ENCODE results near the gene RBM12.
"Not testable (repeated sequence)": the region's sequence is repeated elsewhere in the genome, so short reads cannot be mapped to it uniquely, and the experiment has no call there.

Gene RBM12

DNA sequence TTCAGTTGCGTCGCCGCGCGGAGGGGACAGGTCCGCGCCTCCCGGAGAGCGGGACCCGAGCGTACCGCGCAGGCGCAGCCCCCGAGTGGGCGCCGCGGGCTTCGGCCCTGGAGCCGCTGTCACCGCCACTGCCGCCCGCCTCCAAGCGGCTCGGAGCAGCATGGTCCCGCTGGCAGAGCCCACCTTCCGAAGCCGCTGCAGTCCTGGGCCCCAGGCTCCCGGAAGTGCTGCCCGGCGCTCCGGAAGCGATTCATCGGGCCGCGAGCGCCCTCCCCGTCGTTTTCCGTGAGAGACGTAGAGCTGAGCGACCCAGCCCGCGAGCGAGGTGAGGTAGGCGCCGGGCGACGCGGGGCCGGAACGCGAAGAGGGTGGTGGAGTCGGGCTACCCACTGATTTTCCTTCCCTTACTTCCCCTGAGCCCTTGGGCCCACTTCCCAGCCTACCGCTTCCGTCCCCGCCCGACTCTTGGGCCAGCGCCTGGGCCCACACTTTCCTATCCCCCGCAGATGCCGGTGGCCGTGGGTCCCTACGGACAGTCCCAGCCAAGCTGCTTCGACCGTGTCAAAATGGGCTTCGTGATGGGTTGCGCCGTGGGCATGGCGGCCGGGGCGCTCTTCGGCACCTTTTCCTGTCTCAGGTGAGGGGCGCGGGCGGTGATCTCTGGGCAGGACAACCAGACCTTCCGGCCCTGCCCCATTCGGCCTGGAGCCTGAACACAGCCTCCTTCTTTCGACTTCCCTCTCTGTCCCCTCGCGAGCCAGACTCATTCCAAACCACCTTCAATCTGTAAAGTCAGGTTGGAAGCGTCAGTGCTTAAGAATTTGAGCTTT, 34.6 kb upstream of the RBM12 start, which contains the start of the genes NFS1 and ROMO1:
Gene NFS1 (minus strand): TSS at position 226 of the 830 bp plus-strand sequence. CDS start 64 bp downstream, at position 162.
Gene ROMO1 (plus strand): TSS at position 279 of the 830 bp plus-strand sequence. CDS start 228 bp downstream, at position 507.
- DNase-seq (ENCODE audit: low read depth, low spot score): peak; percentile 78

DNA sequence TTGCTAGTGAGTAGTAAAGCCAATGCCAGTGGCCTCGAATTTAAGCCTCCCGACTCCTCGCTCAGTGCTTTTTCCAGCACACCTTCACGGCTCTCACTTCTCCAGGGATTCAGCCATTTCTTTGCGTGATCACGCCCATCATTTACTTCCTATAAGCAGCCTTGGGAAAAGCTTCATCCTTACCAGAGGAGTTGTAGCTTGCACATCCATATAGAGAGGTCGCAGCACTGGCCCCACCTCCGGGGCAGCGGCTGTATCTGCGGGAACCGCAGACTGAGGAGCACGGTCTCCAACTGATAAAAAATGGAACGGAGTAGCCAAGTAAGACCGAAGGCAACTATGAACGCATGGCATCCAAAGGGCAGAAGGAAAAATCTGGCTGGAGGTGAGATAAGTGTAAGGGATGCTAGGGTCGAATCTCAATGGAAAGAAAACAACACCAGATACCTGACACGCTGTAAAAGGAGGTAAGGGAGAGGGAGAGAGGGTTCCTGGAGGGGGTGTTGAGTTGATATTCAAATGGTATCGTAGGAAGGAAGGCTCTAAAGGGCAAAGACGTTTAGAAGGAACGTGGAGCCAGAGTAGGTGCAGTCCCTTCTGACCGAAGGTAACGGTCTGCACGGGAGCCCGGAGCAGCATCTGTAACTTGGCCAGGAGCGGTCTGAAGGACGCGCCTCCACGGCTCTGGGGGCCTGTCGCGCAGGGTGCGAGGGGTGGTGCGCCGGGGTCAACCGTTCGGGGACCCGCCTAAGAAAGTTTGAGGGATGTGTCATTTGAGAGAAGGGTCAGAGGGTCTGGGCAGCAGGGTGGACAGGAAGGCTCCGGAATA, 33.8 kb upstream of the RBM12 start:
- no peak for DNase-seq (ENCODE audit: low read depth, low spot score)

DNA sequence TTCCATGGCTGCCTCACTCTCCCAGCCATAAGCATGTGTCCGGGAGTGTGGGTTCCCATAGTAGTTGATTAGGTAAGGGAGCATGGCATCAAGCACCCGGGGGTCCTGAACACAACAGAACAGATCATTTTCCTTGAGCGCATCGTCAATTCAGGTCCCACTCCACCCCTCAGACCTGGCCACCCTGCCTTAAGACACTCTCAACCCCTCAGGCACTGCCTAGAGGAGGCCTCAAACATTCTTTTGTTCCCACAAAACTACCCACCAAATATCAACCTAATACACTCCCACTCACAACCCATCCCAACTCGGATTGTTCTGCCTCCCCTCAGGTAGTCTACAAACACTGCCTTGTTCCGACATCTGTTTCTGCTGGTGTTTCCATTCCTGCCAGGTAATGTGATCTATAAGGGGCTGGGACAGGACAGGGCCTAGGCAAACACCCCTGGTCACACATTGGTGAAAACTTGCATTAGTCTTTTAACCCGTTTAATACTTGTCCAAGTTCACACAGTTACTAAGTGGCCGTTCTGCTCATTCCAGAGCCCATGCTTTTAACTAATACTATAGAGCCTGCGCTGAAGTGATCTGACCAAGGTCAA, 33.1 kb upstream of the RBM12 start:
- no peak for DNase-seq (ENCODE audit: low read depth, low spot score)

DNA sequence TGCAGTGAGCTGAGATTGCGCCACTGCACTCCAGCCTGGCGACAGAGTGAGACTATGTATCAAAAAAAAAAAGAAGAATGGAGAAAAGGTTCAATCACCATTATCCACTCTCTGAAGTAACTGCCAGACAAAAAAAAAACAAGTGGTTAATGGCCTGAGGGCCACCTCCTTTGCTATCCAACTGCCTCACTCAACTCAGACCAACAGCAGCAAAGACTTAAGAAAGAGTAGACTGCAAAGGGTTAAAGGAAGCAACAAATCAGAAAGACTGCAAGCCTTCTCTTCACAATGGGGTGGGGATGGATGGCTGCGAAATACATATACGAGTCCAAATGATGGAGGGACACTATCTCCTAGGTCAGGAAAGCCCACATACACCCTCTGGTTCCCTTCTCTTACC, 31.3 kb upstream of the RBM12 start:
- DNase-seq (ENCODE audit: low read depth, low spot score): no peak

DNA sequence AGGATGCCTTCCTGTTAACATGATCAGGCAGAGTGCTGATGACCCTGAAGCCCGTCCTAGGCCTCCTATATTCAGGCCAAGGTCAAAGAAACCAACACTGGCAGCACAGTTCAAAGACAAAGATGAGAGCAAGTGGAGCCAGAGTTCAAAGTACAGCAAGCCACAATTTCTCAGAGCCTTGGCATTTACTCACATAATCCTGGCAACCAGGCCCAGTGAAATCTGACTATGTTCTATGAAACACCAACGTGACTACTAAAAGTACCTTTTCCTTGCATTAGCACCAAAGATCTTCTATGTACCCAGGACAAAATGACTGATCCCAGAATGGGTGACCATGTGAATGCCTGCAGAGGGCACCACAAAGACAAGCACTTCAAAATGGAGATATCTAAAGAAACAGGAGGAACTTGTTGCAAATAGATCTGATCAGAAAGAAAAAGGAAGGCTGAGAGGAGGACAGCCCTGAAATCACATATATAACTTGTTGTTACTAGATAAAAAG, 30.6 kb upstream of the RBM12 start:
- DNase-seq (ENCODE audit: low read depth, low spot score): no peak

DNA sequence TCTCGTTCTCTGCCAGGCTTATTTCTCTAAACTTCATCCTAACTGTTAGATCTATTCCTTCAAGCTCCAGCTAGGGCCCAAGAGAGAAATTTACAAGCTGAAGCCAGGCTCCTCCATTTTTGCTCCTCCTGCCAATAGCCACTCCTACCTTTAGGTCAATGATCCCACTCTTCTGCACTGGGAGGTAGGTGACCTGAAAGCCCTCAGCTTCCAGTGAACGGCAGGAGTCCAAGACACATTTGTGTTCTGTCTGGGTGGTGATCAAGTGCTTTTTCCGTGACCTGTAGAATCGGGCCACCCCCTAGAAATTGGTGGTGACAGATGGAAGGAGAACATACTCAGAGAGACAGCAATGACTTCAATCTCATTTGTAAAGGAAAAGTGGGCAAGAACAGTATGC, 25.6 kb upstream of the RBM12 start:
- DNase-seq (ENCODE audit: low read depth, low spot score): no peak

DNA sequence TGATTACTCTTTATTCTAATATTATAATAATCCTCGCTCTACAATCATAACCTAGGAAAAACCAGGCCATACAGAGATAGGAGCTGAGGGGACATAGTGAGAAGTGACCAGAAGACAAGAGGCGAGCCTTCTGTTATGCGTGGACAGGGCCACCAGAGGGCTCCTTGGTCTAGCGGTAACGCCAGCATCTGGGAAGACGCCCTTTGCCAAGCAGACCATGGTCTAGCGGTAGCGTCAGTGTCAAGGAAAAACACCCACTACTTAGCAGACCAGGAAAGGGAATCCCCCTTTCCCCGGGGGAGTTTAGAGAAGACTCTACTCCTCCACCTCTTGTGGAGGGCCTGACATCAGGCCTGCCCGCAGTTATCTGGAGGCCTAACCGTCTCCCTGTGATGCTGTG, 22.2 kb upstream of the RBM12 start:
- not testable (repeated sequence) for DNase-seq (ENCODE audit: low read depth, low spot score)

DNA sequence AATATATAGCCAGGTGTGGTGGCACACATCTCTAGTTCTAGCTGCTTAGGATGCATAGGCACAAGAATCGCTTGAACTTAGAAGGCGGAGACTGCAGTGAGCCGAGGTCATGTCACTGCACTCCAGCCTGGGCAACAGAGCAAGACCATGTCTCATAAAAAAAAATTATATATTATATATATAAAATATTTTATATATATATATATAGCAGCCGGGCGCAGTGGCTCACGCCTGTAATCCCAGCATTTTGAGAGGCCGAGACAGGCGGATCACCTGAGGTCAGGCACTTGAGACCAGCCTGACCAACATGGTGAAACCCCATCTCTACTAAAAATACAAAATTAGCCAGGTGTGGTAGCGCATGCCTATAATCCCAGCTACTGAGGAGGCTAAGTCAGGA, 20.7 kb upstream of the RBM12 start:
- not testable (repeated sequence) for DNase-seq (ENCODE audit: low read depth, low spot score)

DNA sequence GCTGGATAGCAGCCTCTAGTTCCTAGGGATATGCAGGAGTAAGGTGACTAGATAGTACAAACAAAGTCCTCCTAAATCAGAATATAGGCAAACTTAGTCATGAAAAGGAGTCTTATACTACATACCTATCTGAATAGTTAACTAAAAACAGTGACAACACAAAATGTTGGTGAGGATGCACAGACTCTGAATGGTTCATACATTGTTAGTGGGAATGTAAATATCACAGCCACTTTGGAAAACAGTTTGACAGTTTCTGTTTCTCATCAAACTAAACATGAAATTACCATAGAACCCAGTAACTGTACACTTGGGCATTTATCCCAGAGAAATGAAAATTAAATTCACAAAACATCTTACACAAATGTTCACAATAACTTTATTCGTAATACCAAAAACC, 17.3 kb upstream of the RBM12 start:
- no peak for DNase-seq (ENCODE audit: low read depth, low spot score)

DNA sequence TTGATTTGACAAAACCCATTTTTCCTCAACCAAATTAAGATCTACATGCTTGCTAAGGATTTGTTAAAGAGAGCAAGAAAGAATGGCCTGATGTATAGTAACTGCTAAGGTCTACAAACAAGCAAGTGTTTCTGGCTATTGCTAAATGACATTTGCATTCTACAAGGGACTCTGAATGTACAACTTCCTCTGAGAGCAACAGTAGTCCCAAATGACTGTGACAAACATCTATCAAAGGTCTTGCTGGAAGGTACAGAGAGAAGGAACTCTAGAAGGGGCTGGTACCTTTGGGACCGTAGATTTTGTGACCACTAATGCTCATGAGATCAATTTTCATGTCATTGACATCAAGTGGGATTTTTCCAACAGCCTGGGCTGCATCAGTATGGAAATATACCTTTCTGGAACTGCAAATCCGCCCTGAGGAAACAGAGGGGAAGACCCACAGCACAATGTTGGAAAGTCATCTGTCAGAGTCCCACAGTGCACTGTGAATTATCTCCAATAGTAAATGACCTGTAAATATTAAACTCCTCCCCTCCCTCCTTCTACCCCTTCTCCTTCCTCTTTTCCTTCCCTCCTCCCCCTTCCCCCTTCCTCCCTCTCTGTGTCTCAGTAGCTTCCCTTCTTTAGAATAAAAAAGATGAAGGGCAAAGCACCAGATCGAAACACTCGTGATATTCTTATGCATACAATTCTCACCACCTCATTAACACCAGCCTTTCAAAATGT, 15.9 kb upstream of the RBM12 start:
- no peak for DNase-seq (ENCODE audit: low read depth, low spot score)

DNA sequence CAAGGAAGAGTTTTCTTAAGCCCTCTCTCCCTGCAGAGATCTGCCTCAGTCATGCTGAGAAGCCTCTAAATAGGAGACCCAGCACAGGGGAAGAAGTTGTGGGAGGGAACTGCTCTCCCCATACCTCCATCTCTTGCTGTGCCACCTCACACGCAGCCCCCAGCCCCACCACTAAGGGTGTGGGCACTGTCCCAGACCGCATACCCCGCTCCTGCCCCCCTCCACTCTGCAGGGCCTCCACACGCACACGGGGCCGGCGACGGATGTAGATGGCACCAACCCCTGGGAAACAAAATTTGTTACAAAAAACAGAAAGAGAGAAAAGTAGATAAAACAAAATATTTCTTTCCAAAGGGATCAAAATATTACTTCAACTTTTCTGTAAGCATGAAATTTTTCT, 10.2 kb upstream of the RBM12 start:
- DNase-seq (ENCODE audit: low read depth, low spot score): no peak

DNA sequence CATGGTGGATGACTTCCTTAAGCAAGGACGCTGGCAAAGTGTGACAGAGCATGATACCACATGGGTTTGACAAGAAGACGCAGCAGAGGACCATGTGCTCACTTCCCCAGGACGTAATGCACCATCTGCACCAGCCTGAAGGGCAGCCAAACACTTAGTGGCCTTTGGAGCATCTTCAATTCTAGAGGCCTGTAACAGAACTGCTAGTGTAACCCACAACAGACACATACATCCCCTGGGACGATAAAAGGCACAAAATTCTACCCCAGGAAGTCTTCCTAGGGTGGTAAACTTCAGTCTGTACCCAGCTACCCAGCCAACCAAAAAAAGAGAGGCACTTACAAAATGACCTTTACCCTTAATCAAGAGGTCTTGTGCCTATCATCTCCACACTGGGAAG, 9.2 kb upstream of the RBM12 start:
- no peak for DNase-seq (ENCODE audit: low read depth, low spot score)

DNA sequence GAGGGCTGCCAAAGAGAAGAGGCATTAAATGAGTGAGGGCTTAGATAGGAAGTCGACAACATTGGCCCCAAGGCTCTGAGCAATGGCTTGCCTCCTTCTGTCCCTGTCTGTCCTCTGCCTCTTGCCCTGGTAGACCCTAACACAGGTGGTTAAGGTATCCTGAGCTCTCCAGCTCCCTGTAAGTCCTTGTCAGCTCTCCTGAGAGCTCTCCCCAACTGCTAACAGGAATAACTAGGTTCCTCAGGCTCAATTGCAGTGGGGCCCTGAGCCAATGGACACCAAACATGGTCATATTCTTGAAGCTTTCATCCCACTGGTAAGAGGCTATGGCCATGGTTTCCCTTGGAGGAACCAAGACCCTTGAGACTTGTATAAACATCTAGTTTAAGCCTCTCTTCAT, 5.0 kb upstream of the RBM12 start:
- DNase-seq (ENCODE audit: low read depth, low spot score): no peak

DNA sequence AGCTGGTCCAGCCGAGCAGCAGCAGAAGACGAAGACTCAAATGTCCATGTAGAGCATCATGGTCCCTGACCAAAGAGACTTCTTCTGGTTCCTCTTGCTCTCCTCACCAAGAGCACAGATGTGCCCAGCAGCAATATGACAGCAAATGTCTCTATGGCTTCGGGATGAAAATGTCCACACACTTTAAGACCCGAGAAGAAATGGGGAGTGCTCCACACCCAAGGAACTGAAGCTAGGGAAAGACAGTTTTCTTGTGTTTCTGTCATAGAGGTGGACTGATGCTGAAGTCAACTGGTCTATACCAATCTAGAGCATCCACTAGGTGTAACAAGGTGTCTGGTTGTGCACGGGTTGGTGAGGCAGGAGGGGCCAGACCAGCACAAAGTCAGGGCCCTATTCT, 4.5 kb upstream of the RBM12 start:
- no peak for DNase-seq (ENCODE audit: low read depth, low spot score)

DNA sequence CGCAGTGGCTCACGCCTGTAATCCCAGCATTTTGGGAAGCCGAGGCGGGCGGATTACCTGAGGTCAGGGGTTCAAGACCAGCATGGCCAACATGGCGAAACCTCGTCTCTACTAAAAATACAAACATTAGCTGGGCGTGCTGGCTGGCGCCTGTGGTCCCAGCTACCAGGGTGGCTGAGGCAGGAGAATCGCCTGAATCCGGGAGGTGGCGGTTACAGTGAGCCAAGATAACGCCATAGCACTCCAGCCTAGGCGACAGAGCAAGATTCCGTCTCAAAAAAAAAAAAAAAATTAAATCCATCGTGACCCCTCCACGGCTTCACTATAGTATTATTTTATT, 1.2 kb upstream of the RBM12 start:
- DNase-seq (ENCODE audit: low read depth, low spot score): no peak

DNA sequence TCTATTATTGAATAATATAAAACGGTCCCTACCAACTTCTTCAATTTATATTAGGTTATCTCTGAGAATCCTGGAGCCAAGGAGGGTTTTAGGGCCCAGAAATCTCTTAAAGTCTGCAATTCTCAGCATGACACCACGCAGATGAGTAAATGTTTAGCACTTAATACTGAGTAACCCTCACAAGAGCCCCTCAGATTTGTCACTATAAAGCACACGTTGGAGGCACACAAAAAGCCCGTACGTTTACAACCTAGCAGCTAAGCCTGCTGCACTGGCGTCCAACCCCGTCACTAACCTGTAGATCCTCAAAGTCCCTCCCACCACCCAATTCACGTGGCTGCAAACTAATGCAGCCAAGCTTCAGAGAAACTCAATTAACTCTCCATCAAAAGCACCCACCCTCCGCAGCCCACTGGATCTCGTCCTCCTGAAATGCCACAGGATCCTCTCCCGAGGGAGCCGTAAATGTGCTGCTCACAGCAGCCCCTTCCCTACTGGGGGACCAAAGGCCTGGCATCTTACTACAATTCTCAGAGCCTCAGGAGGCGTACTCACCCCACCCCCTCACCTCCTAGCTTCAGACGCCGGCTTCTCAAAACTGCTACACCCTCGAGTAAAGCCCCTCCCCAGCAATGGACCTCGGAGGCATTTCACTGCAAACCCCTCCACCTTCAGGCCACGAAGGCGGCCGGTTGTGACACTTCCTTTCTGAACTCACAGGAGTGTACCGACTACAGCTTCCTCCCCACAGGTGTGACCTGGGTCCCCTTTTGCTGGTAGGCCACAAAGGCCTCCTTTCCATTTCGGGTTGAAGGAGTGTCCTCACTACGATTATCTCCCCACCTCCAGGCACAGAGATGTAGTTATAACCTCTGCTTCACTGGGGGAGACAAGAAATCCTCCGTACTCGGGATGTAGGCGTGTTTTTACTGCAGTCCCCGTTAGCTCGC, 909 bp downstream of the RBM12 start:
- peak; percentile 31 for DNase-seq (ENCODE audit: low read depth, low spot score)

DNA sequence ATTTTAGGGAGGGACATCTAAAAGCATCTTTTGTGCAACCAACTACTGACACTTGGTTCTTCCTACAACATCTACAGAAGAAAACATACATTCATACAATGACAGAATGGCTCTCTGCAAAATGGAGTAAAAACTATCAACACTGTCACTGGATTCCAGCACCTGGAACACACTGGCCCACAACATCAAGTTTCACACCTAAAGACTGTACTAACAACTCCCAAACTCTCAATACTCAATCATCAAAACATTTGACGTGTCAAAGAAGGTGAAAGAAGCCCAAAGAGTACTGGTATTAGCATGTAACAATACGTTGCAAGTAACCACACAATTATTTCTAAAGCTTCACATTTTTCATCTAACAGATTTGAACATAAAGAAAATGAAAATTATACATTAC, 2.1 kb downstream of the RBM12 start:
- no peak for DNase-seq (ENCODE audit: low read depth, low spot score)

DNA sequence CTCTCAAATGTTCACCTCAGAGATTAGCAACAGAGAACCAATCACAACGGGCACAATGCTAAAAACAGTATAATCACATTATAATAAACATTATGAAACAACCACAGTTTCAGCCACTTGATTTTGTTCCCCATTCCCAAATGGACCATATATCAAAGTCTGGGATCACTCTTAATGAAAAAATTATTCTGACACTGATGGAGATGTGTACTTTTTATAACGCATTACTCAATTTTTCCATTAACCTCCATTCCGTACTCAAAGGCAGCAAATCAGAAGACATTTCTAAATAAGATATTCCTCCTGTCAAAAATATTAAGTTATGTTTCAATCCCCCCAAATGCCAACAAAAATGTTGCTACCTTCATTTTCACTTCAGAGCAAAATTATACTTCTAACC, 2.8 kb downstream of the RBM12 start:
- DNase-seq (ENCODE audit: low read depth, low spot score): no peak

DNA sequence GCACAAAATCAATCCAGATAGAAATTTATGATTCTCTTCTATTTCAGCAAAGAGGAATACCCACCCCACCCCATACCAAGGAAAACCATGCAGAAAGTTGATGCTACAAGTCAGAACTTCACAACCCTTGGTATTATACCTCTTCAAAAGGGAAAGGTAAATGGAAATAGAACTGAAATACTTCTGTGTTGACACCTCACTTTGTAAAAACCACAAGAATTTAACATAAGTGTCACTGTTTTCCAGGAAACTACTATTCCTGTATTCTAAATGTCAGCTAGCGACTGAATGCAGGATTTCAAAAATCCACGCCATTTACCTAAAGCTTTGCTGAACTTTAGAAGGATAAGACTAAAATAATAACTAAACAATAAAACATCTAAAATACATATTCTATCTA, 3.6 kb downstream of the RBM12 start:
- DNase-seq (ENCODE audit: low read depth, low spot score): no peak
